Astrocyte (in vitro differentiated cells and primary cell): ENCODE results near the gene DDX6.

ENCODE experiments used
- EZH2 ChIP-seq: IDR thresholded peaks from 2 replicates; pipeline ENCODE4 v1.6.1; 2012; ENCODE audit warnings: mild to moderate bottlenecking, low read length, inconsistent platforms; ENCODE audit not compliant: insufficient read depth
- TF ChIP-seq, protein P1 (sequence below): IDR thresholded peaks from 2 replicates; pipeline ENCODE4 v1.5.1; 2011; ENCODE audit warnings: low read depth, mild to moderate bottlenecking, inconsistent platforms, low read length, moderate library complexity; ENCODE audit not compliant: insufficient read depth

DNA sequence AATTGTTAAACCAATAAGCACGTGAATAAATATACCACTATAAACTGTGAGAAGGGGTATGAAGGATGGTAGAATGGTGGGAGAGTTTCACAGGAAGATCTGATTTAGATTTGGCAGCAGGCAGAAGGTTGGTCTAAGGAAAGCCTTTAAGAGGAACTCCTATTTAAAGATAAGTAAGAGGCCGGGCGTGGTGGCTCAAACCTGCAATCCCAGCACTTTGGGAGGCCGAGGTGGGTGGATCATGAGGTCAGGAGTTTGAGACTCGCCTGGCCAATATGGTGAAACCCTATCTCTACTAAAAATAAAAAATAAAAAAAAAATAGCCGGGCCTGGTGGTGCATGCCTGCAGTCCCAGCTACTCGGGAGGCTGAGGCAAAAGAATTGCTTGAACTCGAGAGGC, 46.9 kb upstream of the DDX6 start:
- TF ChIP-seq, protein P1, sequence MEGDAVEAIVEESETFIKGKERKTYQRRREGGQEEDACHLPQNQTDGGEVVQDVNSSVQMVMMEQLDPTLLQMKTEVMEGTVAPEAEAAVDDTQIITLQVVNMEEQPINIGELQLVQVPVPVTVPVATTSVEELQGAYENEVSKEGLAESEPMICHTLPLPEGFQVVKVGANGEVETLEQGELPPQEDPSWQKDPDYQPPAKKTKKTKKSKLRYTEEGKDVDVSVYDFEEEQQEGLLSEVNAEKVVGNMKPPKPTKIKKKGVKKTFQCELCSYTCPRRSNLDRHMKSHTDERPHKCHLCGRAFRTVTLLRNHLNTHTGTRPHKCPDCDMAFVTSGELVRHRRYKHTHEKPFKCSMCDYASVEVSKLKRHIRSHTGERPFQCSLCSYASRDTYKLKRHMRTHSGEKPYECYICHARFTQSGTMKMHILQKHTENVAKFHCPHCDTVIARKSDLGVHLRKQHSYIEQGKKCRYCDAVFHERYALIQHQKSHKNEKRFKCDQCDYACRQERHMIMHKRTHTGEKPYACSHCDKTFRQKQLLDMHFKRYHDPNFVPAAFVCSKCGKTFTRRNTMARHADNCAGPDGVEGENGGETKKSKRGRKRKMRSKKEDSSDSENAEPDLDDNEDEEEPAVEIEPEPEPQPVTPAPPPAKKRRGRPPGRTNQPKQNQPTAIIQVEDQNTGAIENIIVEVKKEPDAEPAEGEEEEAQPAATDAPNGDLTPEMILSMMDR: no peak
- no peak for TF ChIP-seq EZH2
